Right lobe of liver (tissue), 6 donors: ENCODE results near the gene SPATS2L. TPM values are rescaled to one million over a fixed set of nuclear protein-coding genes. Genes with fewer than 3 reads are reported as not detected.

Experiments used
- ATAC-seq, 4 donors: fragments of 200-7000 bp; cut with Tn5 transposase; one replicate each; pipeline ENCODE4 v1.9.1; 2020; ENCODE audit warnings: mild to moderate bottlenecking in 4 of 4, moderate library complexity in 4 of 4
- DNase-seq, 3 donors: peaks; one replicate each; pipeline ENCODE4 v3.0.0-alpha.2; 2020
- H3K27ac ChIP-seq, 3 donors: fragments of 200-600 bp; one replicate each; pipeline ENCODE4 v1.8.0; 2022
- H3K27me3 ChIP-seq, 2 donors: fragments of 200-600 bp; one replicate each; pipeline ENCODE4 v1.8.0; 2022
- H3K36me3 ChIP-seq, 4 donors: fragments of 200-600 bp; sonication (generic) in 1 of 4; one replicate each; pipeline versions ENCODE4 v1.5.1 to v1.8.0; 2017 to 2022; ENCODE audit warnings: control low read depth in 1 of 4
- H3K4me1 ChIP-seq, 4 donors: fragments of 200-600 bp; sonication (generic) in 1 of 4; one replicate each; pipeline versions ENCODE4 v1.5.1 to v1.8.0; 2017 to 2022; ENCODE audit warnings: control low read depth in 1 of 4
- H3K4me3 ChIP-seq, 3 donors: fragments of 200-600 bp; one replicate each; pipeline ENCODE4 v1.8.0; 2022
- H3K9me3 ChIP-seq, 4 donors: fragments of 200-600 bp; sonication (generic) in 1 of 4; one replicate each; pipeline versions ENCODE4 v1.5.1 to v1.8.0; 2017 to 2022; ENCODE audit warnings: control low read depth in 1 of 4
- POLR2A ChIP-seq: fragments of 450-650 bp; IDR thresholded peaks from one replicate; pipeline ENCODE4 v1.6.1; 2017; ENCODE audit warnings: antibody characterized with exemption, mild to moderate bottlenecking
- WGBS: methylation state at CpG from one replicate; pipeline ENCODE4 v1.1.6; 2018; ENCODE audit warnings: low coverage, low lambda C conversion rate; ENCODE audit not compliant: insufficient coverage; ENCODE audit errors: missing lambda C conversion rate; 5-methylcytosine and 5-hydroxymethylcytosine counted together
- intact Hi-C, 2 donors: fragments of 100-400 bp; cut with DNase I; formaldehyde crosslinking; loops; one replicate each; pipeline versions ENCODE4 v1.11.2 to v1.14.1; 2022
- total RNA-seq, 6 experiments: library from RNA; depleted of rRNA in 2 of 6; stranded (reverse); fragments of >200 nt in 2 of 6; fragmentation: NEBNext Ultra II Directional in 3 of 6; extraction: Animal tissue kit (Norgen Biotek cat#: 25700) in 3 of 6; gene quantifications; one replicate each; pipeline versions ENCODE4 v1.1.0 to v1.2.4, GENCODE V29; 2016 to 2023
- TF ChIP-seq, protein P1 (sequence below), 4 donors: fragments of 200-600 bp in 3 of 4; fragments of 450-650 bp in 1 of 4; IDR thresholded peaks; one replicate each; pipeline versions ENCODE4 v1.5.1 to v1.8.0; 2016 to 2022; ENCODE audit warnings: antibody characterized with exemption in 4 of 4, mild to moderate bottlenecking in 2 of 4
- donor health status: DM: no; HTN: yes; CAD: no.
- donor health status: DM: no; HTN: no; CAD: no.
- donor health status: DM: no; HTN: no; CAD: no.
- donor health status: DM: no; HTN: yes; CAD: no.
- donor health status: DM: no; HTN: yes; CAD: no.

Gene SPATS2L
- total RNA-seq, 6 experiments from 2014 or later: 60.7 to 109 (median 72.9) TPM

DNA sequence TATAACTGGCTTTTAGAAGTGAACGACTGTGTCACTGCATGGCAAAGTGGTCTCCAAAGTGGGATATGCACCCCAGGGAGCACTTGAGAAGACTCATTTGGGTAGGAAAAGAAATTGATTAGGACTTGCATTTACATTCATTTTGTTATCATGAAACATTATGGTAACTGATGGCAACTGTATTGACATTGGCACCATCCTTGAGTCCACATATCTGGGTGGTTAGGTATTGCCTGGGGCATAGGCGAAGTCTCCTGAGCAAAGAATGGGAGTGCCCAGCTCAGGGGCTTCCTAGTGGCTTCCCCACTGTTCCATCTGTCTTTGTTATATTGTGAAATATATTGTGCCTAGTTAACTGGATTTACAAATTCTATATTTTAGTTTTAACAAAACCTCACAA, 29.2 kb downstream of the SPATS2L start:
- H3K27me3 ChIP-seq: no peaks in the 10 kb centered on the region
- 62% methylated on average over 2 of the region's 2 CpGs for WGBS
- ATAC-seq: peak; percentile 66 to 85 (median 74)

DNA sequence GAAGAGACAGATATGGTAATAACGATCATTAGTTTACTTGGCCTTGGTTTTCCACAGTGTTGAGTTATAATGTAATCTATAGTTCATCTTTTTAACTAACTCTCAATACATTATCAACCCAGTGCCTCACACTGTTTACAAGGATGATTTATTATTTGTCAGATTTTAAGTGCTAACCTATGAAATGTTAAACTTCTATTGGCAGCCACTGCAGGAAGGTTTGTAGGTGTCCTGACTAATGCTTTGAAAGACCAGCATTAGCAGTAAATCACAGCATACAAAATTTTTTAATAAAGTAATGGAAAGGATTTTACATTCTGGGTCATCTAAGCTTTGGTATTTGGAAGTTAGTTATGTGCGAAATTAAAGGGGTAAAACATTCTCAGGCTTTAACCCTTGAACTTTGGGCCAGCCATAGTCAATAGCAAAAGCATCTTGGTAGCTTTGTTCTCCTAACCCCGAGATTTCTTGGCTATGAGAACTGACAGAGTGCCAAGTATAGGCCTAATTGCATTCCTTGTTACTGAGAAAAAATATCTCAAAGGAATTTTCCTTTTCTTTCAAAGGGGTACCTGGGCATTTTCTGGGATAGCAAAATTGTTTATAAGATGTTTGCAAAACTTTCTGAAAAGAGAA, 30.6 kb downstream of the SPATS2L start:
- Histone ChIP-seq H3K27me3 (no peaks in the 10 kb centered on the region), H3K4me3 (no peak overlapping the region), H3K4me1 (peaks cover 0 to 27% (median 11%) of the 10 kb centered on the region in 4 donors), H3K36me3 (no peaks in the 10 kb centered on the region), H3K27ac (peak overlapping the region in 1 of 3 donors; percentile 3), H3K9me3 (no peaks in the 10 kb centered on the region)
- no peak for ATAC-seq
- DNase-seq: no peak
- no peak for TF ChIP-seq POLR2A
- TF ChIP-seq, protein P1, sequence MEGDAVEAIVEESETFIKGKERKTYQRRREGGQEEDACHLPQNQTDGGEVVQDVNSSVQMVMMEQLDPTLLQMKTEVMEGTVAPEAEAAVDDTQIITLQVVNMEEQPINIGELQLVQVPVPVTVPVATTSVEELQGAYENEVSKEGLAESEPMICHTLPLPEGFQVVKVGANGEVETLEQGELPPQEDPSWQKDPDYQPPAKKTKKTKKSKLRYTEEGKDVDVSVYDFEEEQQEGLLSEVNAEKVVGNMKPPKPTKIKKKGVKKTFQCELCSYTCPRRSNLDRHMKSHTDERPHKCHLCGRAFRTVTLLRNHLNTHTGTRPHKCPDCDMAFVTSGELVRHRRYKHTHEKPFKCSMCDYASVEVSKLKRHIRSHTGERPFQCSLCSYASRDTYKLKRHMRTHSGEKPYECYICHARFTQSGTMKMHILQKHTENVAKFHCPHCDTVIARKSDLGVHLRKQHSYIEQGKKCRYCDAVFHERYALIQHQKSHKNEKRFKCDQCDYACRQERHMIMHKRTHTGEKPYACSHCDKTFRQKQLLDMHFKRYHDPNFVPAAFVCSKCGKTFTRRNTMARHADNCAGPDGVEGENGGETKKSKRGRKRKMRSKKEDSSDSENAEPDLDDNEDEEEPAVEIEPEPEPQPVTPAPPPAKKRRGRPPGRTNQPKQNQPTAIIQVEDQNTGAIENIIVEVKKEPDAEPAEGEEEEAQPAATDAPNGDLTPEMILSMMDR (IDR thresholded peaks at IDR 0.05): no peak
- intact Hi-C loops: no loop called here
- 44% methylated on average over 3 of the region's 3 CpGs for WGBS

More for the DNA sequence above, 29.2 kb downstream of the SPATS2L start:
- DNase-seq: no peak
- intact Hi-C loops: no loop called here
- peak overlapping the region in 1 of 3 donors; percentile 24 for H3K27ac ChIP-seq
- peaks cover 0 to 27% (median 7%) of the 10 kb centered on the region in 4 donors for H3K4me1 ChIP-seq
- no peak for TF ChIP-seq POLR2A
- TF ChIP-seq, protein P1 (IDR thresholded peaks at IDR 0.05): no peak
- H3K9me3 ChIP-seq: no peaks in the 10 kb centered on the region
- H3K36me3 ChIP-seq: no peaks in the 10 kb centered on the region
- H3K4me3 ChIP-seq: no peak overlapping the region

DNA sequence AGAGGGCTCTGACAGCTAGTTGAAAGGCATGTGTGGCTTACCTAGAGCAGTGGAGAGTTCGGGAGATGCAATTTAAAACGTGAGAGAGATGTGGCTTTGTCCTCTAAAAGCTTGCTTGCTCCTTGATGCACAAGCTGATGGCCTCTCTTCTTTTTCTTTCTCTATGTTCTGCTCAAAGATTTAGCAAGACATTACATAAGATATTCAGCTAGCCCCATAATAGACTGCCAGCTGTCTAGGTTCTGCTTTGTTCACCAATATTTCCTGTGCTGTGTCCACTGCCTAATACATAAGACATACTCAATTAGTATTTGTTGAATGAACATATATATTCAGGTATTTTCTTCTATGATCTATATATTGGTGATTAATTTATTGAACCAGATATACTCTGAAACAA, 31.1 kb downstream of the SPATS2L start:
- DNase-seq: no peak
- peak in 1 of 4 donors; percentile 28 for ATAC-seq
- TF ChIP-seq POLR2A: no peak
- TF ChIP-seq, protein P1 (IDR thresholded peaks at IDR 0.05): no peak
- 76% methylated on average over 2 of the region's 2 CpGs for WGBS
- intact Hi-C loops: no loop called here
- no peak overlapping the region for H3K27ac ChIP-seq
- H3K9me3 ChIP-seq: no peaks in the 10 kb centered on the region
- no peaks in the 10 kb centered on the region for H3K36me3 ChIP-seq
- peaks cover 0 to 27% (median 12%) of the 10 kb centered on the region in 4 donors for H3K4me1 ChIP-seq
- H3K4me3 ChIP-seq: no peak overlapping the region
- H3K27me3 ChIP-seq: no peaks in the 10 kb centered on the region

DNA sequence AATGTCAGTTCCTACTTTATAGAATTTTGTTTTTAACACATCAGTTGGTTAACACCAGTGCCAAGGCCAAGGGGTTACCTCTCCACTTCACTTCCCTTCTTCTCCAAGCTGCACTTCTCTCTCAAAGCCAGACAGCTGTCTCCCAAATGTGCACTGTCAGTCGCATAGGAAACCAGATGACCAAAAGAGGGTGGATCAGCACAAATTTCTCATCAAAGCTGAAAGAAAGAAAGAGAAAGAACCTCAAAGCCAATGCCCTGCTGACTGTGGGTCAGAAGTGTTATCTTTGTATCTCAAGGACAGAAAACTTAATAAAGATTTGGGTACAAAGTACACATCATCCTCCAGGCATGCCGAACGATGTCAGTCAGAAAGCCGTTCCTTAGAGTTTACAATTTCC, 32.2 kb downstream of the SPATS2L start:
- no peaks in the 10 kb centered on the region for H3K9me3 ChIP-seq
- H3K36me3 ChIP-seq: no peaks in the 10 kb centered on the region
- no peaks in the 10 kb centered on the region for H3K27me3 ChIP-seq
- no peak overlapping the region for H3K27ac ChIP-seq
- WGBS: 49% methylated on average over 4 of the region's 4 CpGs
- ATAC-seq: peak; percentile 8 to 46 (median 22)
- intact Hi-C loops: no loop called here
- DNase-seq: no peak
- H3K4me3 ChIP-seq: no peak overlapping the region
- H3K4me1 ChIP-seq: peaks cover 0 to 27% (median 12%) of the 10 kb centered on the region in 4 donors
- TF ChIP-seq, protein P1 (IDR thresholded peaks at IDR 0.05): no peak
- TF ChIP-seq POLR2A: no peak
